ENCODE results near the gene ARHGAP1. TPM values are rescaled to one million over a fixed set of nuclear protein-coding genes. Genes with fewer than 3 reads are reported as not detected.
A peak's percentile ranks its signal among the peaks of the same experiment; 100 is the strongest.

ARHGAP1 gene
- total RNA-seq, 2 donors from 2014 or later: 77.3 to 78.5 TPM

DNA sequence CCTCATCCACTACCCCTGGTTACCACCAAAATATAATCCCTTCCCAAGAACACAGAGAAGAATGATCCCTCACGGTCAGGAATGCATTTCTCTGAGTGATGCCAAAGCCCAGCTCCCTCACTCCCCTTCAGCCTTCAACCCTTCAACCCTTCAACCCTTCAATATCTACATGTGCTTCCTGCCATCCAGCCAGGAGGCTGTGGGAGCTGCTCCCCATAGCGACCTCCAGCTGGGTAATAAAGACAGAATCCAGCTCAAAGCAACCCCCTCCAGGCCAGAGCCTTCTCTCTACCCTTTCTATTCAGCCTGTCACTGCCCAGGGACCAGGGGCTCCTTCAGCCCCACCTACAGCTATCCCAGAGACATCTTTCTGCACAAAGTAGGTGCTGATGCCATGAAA, 2.7 kb downstream of the ARHGAP1 start:
- ATAC-seq: no peak
- intact Hi-C loops (cut with DNase I, micrococcal nuclease): no loop called here

DNA sequence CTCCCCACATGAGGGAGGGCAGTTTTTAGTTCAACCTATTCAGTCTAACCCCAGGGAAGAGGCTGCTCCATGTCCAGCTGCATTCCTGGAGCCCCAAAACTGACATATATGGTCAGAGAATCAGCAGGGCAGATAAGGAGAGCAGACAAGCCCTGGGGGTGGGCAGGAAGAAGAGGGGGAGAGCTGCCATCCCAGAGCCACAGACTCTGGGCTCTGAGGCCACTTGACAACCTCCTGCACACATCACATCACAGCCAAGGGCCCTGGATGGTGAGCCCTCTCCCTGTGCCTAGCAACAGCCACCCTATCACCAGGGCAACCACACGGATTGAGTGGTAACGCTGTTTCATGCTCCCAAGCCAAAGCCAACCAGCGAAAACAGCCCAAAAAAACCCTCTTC, 3.1 kb downstream of the ARHGAP1 start:
- DNase-seq (no peak), ATAC-seq (no peak)
- intact Hi-C loops (cut with DNase I, micrococcal nuclease): no loop called here

More for the DNA sequence above, 2.7 kb downstream of the ARHGAP1 start:
- DNase-seq: no peak

GRCh38 chr11:46696212-46696558, 4.2 kb downstream of the ARHGAP1 start:
- intact Hi-C loops (cut with DNase I, micrococcal nuclease): no loop called here
- DNase-seq (no peak), ATAC-seq (no peak)

GRCh38 chr11:46695345-46696211, 4.8 kb downstream of the ARHGAP1 start:
- ATAC-seq: no peak
- intact Hi-C loops (cut with DNase I, micrococcal nuclease): no loop called here
- no peak for DNase-seq

GRCh38 chr11:46694607-46695006, 5.8 kb downstream of the ARHGAP1 start:
- intact Hi-C loops (cut with DNase I, micrococcal nuclease): no loop called here
- DNase-seq: no peak
- no peak for ATAC-seq

- intact Hi-C loops (cut with DNase I, micrococcal nuclease): no loop called here
- no peak for ATAC-seq
- DNase-seq: no peak
Observed at GRCh38 chr11:46694072-46694471, 6.3 kb downstream of the ARHGAP1 start.

- no peak for DNase-seq
- ATAC-seq: no peak
- intact Hi-C loops (cut with DNase I, micrococcal nuclease): no loop called here
Observed at GRCh38 chr11:46693597-46694012, 6.8 kb downstream of the ARHGAP1 start.

- DNase-seq (no peak), ATAC-seq (no peak)
- intact Hi-C loops (cut with DNase I, micrococcal nuclease): no loop called here
Observed at GRCh38 chr11:46692450-46692849, 8.0 kb downstream of the ARHGAP1 start.

- intact Hi-C loops (cut with DNase I, micrococcal nuclease): no loop called here
- no peak for ATAC-seq
- no peak for DNase-seq
Observed at GRCh38 chr11:46690702-46691101, 9.7 kb downstream of the ARHGAP1 start.

GRCh38 chr11:46686886-46687795, 13.3 kb downstream of the ARHGAP1 start:
- peak; percentile 65 for ATAC-seq
- no peak for DNase-seq
- intact Hi-C loops (cut with DNase I, micrococcal nuclease): no loop called here

DNA sequence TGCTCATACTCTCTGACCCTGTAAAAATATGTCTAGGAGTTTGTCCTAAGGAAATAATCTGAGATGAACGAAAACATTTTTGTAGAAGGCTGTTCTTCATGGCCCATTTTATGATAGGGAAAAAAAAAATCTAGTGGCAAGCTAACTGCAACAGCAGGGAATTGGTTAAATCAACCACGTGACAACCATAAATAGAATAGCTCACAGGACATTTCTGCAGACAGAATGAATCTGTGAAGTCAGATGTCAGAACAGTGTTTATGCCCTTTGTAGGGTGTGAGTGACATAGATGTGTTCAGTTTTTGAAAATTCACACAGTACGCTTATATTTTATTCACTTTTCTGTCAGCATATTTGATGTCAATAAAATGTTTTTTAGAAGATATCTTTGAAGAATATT, 16.1 kb downstream of the ARHGAP1 start:
- no peak for ATAC-seq
- intact Hi-C loops (cut with DNase I, micrococcal nuclease): no loop called here
- DNase-seq: no peak

DNA sequence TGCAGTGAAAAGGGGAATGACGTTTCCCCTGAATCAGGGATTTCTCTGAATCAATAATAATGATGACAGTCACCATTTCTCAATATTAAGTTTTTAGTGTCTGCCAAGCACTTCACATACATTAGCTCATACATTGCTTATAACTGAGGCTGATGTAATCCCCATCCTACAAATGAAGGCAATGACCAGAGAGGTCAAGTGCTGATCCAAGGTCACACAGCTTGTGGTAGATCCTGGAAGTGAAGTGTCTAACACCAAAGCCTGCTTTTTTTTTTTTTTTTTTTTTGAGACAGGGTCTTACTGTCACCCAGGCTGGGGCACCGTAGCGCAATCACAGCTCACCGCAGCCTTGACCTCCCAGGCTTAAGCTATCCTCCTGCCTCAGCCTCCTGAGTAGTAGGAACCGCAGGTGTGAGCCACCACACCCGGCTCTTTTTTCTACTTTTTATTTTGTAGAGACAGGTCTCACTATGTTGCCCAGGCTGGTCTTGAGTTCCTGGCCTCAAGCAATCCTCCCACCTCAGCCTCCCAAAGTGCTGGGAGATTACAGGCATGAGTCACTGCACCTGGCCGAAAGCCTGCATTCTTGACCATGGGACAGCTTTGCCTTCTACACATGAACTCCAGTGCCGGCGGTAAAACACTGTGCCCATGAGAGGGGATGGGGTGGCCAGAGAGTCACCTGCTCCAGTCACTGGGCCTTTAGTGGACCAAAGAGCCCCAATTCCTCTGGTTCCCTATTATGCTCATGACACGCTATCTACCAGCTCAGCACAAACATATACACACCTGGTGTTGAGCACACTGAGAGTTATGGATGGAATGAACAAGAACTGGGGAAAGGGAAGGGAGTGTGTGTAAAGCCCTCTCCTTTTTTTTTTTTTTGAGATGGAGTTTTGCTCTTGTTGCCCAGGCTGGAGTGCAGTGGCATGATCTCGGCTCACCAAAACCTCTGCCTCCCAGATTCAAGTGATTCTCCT, 17.4 kb downstream of the ARHGAP1 start:
- DNase-seq (no peak), ATAC-seq (no peak)
- intact Hi-C loops (cut with DNase I, micrococcal nuclease): no loop called here

GRCh38 chr11:46681814-46682213, 18.6 kb downstream of the ARHGAP1 start:
- intact Hi-C loops (cut with DNase I, micrococcal nuclease): no loop called here
- DNase-seq: no peak
- no peak for ATAC-seq

DNA sequence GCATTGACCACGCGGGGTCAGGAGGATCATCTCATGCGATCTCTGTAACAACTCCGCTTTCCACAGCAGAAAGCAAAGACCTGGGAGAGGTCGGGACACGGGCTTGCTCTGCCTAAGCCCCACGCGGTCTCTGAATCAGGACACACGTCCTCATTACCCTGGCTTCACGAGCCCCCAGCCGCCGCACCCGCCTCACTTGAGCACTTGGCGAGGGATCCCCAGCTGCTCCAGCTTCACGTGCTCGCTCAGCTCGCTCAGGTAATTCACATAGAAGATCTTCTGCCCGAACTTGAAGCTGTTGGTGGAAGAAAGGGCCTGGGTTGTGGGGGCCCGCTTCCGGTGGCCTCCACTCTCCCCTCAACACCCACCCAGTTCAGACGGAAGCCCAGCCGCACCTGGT, 19.6 kb downstream of the ARHGAP1 start:
- DNase-seq: no peak
- intact Hi-C loops (cut with DNase I, micrococcal nuclease): no loop called here
- ATAC-seq: no peak

GRCh38 chr11:46680164-46680760, 20.2 kb downstream of the ARHGAP1 start:
- ATAC-seq (no peak), DNase-seq (no peak)
- intact Hi-C loops (cut with DNase I, micrococcal nuclease): no loop called here

DNA sequence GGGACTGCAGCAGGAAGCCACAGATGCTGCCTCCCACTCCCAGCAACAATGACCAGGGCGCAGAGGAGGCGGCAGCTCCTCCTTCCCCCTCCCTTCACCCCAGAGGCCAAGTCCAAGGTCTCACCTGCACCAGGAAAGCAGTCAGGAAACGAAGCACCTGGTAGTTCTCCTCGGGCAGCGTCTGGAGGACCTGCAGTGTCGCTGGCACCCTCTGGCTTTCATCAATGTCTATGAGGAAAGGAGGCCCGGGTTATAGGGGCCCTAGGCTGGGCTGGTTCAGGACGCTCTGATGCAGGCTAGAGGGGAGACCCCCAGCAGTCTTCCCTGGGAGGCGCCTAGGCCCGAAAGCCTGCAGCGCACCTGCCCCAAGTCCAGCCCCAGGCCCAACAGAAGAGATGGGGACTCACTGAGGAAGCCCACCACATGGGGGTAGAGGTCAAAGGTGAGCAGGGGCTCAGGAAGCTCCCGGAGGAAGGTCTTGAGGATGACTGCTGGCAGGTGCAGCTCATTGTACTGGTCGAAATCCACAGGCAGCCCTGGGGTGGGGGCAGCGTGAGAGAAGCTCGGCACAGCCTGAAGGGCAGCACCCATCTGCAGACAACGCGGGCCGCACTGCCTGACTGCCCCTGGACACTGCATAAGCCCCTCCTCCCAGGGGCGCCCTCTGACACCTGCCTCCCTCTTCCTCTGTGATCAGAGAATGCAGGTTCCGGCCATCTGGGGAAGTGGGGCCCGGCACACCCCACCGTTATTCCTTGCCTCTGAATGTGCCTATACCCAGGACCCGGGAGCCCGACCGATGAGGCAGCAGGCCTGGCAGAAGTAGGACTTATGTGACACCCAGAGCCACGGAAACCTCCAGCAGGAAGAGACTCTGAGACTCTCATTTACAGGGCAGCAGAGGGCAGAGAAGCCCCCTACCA, 20.9 kb downstream of the ARHGAP1 start:
- intact Hi-C loops (cut with DNase I, micrococcal nuclease): no loop called here
- ATAC-seq (no peak), DNase-seq (no peak)

DNA sequence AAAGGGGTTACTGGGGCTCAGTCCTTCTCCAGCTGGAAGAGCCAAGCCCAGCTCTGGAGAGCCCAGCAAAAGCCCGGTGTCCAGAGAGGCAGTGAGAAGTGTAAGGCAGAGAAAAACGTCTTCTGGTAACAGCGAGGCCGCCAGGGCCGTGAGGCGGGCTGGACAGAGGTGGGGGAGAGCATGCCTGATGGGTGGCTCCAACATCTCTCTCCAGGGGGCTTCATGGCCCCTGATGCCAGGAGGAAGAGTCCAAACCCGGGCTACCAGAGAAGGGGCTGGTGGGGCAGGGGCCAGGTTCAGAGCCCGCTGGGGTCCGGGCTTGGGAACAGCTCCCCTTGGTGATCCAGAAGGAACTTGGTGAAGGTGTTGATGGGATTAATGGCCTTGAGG, 21.7 kb downstream of the ARHGAP1 start:
- intact Hi-C loops (cut with DNase I, micrococcal nuclease): no loop called here
- no peak for DNase-seq
- ATAC-seq: no peak

All from left colon (tissue), 2 donors.